ENCODE data around the gene NRSN2. TPM values are rescaled to one million over a fixed set of nuclear protein-coding genes. Genes with fewer than 3 reads are reported as not detected.
A peak's percentile ranks its signal among the peaks of the same experiment; 100 is the strongest.

The NRSN2 gene
- total and polyA plus RNA-seq, 2 donors (not counting 1 experiment from before 2014, with no cell fraction given): 5.0 to 8.6 TPM

GRCh38 chr20:348972-349841 is 2.3 kb downstream of the NRSN2 start:
- Histone ChIP-seq H3K79me2 (ENCODE audit: control insufficient read depth, insufficient read depth, low read length) (peaks cover 4% of the 10 kb centered on the region), H3K4me2 (replicated peaks; ENCODE audit: low read depth, low read length, poor library complexity, severe bottlenecking) (peak overlapping the region; percentile 94), H2AFZ (ENCODE audit: insufficient read depth, low read depth, low read length, poor library complexity, severe bottlenecking) (no peak overlapping the region), H3K27me3 (replicated peaks in 1 of 4; ENCODE audit: control extremely low read depth in 1 of 4, control insufficient read depth in 3 of 4, insufficient read depth in 4 of 4, low read length in 3 of 4) (no peaks in the 10 kb centered on the region), H3K9ac (ENCODE audit: low read length) (no peak overlapping the region), H3K27ac (ENCODE audit: low read length in 2 of 2) (no peak overlapping the region), H3K4me1 (ENCODE audit: control insufficient read depth in 2 of 2, insufficient read depth in 2 of 2, low read length in 2 of 2) (peaks cover 10 to 20% of the 10 kb centered on the region in 2 donors), H3K4me3 (ENCODE audit: control extremely low read depth in 1 of 5, extremely low read depth in 1 of 5, insufficient read depth in 1 of 5, low read depth in 2 of 5, low read length in 4 of 5) (no peak overlapping the region), H3K9me3 (ENCODE audit: control extremely low read depth in 1 of 3, control insufficient read depth in 2 of 3, insufficient read depth in 1 of 3, low read length in 2 of 3) (no peaks in the 10 kb centered on the region), H3K36me3 (replicated peaks in 1 of 2; ENCODE audit: control extremely low read depth in 1 of 2, control insufficient read depth in 1 of 2, extremely low read depth in 1 of 2, insufficient read depth in 2 of 2, low read length in 1 of 2) (no peaks in the 10 kb centered on the region), H4K20me1 (ENCODE audit: control insufficient read depth, insufficient read depth, low read length, poor library complexity, severe bottlenecking) (no peaks in the 10 kb centered on the region)
- Mint-ChIP-seq H3K4me3 (no peak overlapping the region), H3K9me3 (ENCODE audit: insufficient read depth) (no peaks in the 10 kb centered on the region), H3K27ac (no peak overlapping the region), H3K4me1 (peaks cover 13% of the 10 kb centered on the region), H3K27me3 (no peaks in the 10 kb centered on the region)
- WGBS (ENCODE audit: insufficient coverage): 98% methylated on average over 16 of the region's 19 CpGs
- ATAC-seq (ENCODE audit: low read depth) (no peak), DNase-seq (no peak)
- intact Hi-C loops (cut with micrococcal nuclease): no loop called here
- ChIA-PET POLR2A (no interaction called here), CTCF (interaction anchor here (0.9 kb wide), 1 partner anchor 130 kb away, joined by 4 read pairs; no protein-coding TSS in a partner anchor)
- TF ChIP-seq EZH2 (IDR thresholded peaks at IDR 0.05; ENCODE audit: borderline replicate concordance, insufficient read depth, low read depth, low read length, poor library complexity, severe bottlenecking): no peak
- no peak for TF ChIP-seq CTCF (IDR thresholded peaks at IDR 0.05)

- no peak overlapping the region for H3K27ac ChIP-seq (ENCODE audit: low read length in 2 of 2)
- H3K4me2 ChIP-seq (replicated peaks; ENCODE audit: low read depth, low read length, poor library complexity, severe bottlenecking): no peak overlapping the region
- DNase-seq (no peak), ATAC-seq (ENCODE audit: low read depth) (no peak)
- no peak overlapping the region for H2AFZ ChIP-seq (ENCODE audit: insufficient read depth, low read depth, low read length, poor library complexity, severe bottlenecking)
- peaks cover 3% of the 10 kb centered on the region for H3K79me2 ChIP-seq (ENCODE audit: control insufficient read depth, insufficient read depth, low read length)
- H3K27me3 ChIP-seq (replicated peaks in 1 of 4; ENCODE audit: control extremely low read depth in 1 of 4, control insufficient read depth in 3 of 4, insufficient read depth in 4 of 4, low read length in 3 of 4): no peaks in the 10 kb centered on the region
- ChIA-PET CTCF (interaction anchor here (0.8 to 6.6 kb wide), 7 partner anchors 20 to 292 kb away, joined by 3 to 169 read pairs (median 5); no protein-coding TSS in a partner anchor), POLR2A (no interaction called here)
- Mint-ChIP-seq H3K4me1 (peaks cover 12% of the 10 kb centered on the region), H3K27ac (no peak overlapping the region), H3K4me3 (no peak overlapping the region), H3K27me3 (no peaks in the 10 kb centered on the region), H3K9me3 (ENCODE audit: insufficient read depth) (no peaks in the 10 kb centered on the region)
- H3K4me3 ChIP-seq (ENCODE audit: control extremely low read depth in 1 of 5, extremely low read depth in 1 of 5, insufficient read depth in 1 of 5, low read depth in 2 of 5, low read length in 4 of 5): no peak overlapping the region
- TF ChIP-seq EZH2 (IDR thresholded peaks at IDR 0.05; ENCODE audit: borderline replicate concordance, insufficient read depth, low read depth, low read length, poor library complexity, severe bottlenecking) (no peak), CTCF (IDR thresholded peaks at IDR 0.05) (no peak)
- intact Hi-C loops (cut with micrococcal nuclease): loop anchor here (5.0 to 10.0 kb wide), 3 partner anchors 189 to 382 kb away; partner anchors contain the start of gene CSNK2A1
- no peaks in the 10 kb centered on the region for H3K36me3 ChIP-seq (replicated peaks in 1 of 2; ENCODE audit: control extremely low read depth in 1 of 2, control insufficient read depth in 1 of 2, extremely low read depth in 1 of 2, insufficient read depth in 2 of 2, low read length in 1 of 2)
- no peaks in the 10 kb centered on the region for H3K9me3 ChIP-seq (ENCODE audit: control extremely low read depth in 1 of 3, control insufficient read depth in 2 of 3, insufficient read depth in 1 of 3, low read length in 2 of 3)
- no peaks in the 10 kb centered on the region for H4K20me1 ChIP-seq (ENCODE audit: control insufficient read depth, insufficient read depth, low read length, poor library complexity, severe bottlenecking)
- H3K9ac ChIP-seq (ENCODE audit: low read length): no peak overlapping the region
- H3K4me1 ChIP-seq (ENCODE audit: control insufficient read depth in 2 of 2, insufficient read depth in 2 of 2, low read length in 2 of 2): peaks cover 8 to 15% of the 10 kb centered on the region in 2 donors
- 94% methylated on average over 13 of the region's 13 CpGs for WGBS (ENCODE audit: insufficient coverage)
Observed at GRCh38 chr20:353166-353565, 6.3 kb downstream of the NRSN2 start.
